PC-3 (cell line): Measurements from ENCODE around the gene NEK1. TPM values are rescaled to one million over a fixed set of nuclear protein-coding genes. Genes with fewer than 3 reads are reported as not detected.
"Not testable (repeated sequence)": the region's sequence is repeated elsewhere in the genome, so short reads cannot be mapped to it uniquely, and the experiment has no call there.

Source experiments
- ATAC-seq: fragments of 200-7000 bp; cut with Tn5 transposase; 2 replicates; pipeline ENCODE4 v1.9.1; 2020; ENCODE audit warnings: mild to moderate bottlenecking, moderate library complexity
- BruUV-seq: library from RNA; stranded (reverse); fragments of 400-500 nt; replicated peaks from 2 replicates; lab custom pipeline; 2021; lab: Mats Ljungman, UMichigan
- CTCF ChIA-PET: fragments of 300-600 bp; sonication (Branson Sonifier 250); formaldehyde crosslinking; loops from one replicate; lab custom pipeline; 2022; ENCODE audit warnings: antibody characterized with exemption; lab: Charles Lee
- POLR2A ChIA-PET: fragments of 300-600 bp; sonication (Branson Sonifier 250); formaldehyde crosslinking; loops from one replicate; lab custom pipeline; 2022; ENCODE audit warnings: antibody characterized with exemption; ENCODE audit not compliant: unreplicated experiment; lab: Charles Lee
- DNase-seq: peaks from one replicate; pipeline ENCODE4 v3.0.0-alpha.2; 2015
- H2AFZ ChIP-seq: fragments of 300-600 bp; sonication (generic); 2 replicates; pipeline ENCODE4 v1.6.0; 2016; ENCODE audit warnings: antibody characterized with exemption, low read length
- H3F3A ChIP-seq: fragments of 300-600 bp; sonication (generic); one replicate; pipeline ENCODE4 v1.6.0; 2017; ENCODE audit warnings: antibody characterized with exemption, low read length, control low read depth, mild to moderate bottlenecking; ENCODE audit not compliant: unreplicated experiment
- H3K27ac ChIP-seq: fragments of 300-600 bp; sonication (generic); 2 replicates; pipeline ENCODE4 v1.5.1; 2016; ENCODE audit warnings: mild to moderate bottlenecking, low read length
- H3K27me3 ChIP-seq: fragments of 300-600 bp; sonication (generic); 2 replicates; pipeline ENCODE4 v1.6.1; 2016; ENCODE audit warnings: low read length, mixed read lengths
- H3K36me3 ChIP-seq: fragments of 300-600 bp; sonication (generic); 2 replicates; pipeline ENCODE4 v1.6.1; 2016; ENCODE audit warnings: low read depth, mixed run types, low read length, mixed read lengths
- H3K4me1 ChIP-seq: fragments of 300-600 bp; sonication (generic); 2 replicates; pipeline ENCODE4 v1.5.1; 2016; ENCODE audit warnings: low read length; ENCODE audit not compliant: insufficient read depth
- H3K4me2 ChIP-seq: fragments of 300-600 bp; sonication (generic); 2 replicates; pipeline ENCODE4 v1.6.0; 2016; ENCODE audit warnings: low read length
- H3K4me3 ChIP-seq: fragments of 300-600 bp; sonication (generic); 2 replicates; pipeline ENCODE4 v1.5.1; 2016; ENCODE audit warnings: mild to moderate bottlenecking, low read length, mixed read lengths
- H3K79me2 ChIP-seq: fragments of 300-600 bp; sonication (generic); 2 replicates; pipeline ENCODE4 v1.6.1; 2017; ENCODE audit warnings: low read length, mixed read lengths
- H3K9ac ChIP-seq: fragments of 300-600 bp; sonication (generic); 2 replicates; pipeline ENCODE4 v1.6.0; 2016; ENCODE audit warnings: mild to moderate bottlenecking, low read length
- H3K9me2 ChIP-seq: fragments of 300-600 bp; sonication (generic); replicated peaks from 2 replicates; pipeline ENCODE4 v1.6.1; 2016; ENCODE audit warnings: mixed run types, low read length, mixed read lengths
- H3K9me3 ChIP-seq: fragments of 300-600 bp; sonication (generic); 2 replicates; pipeline ENCODE4 v1.6.1; 2016; ENCODE audit warnings: low read length, mixed read lengths
- H4K20me1 ChIP-seq: fragments of 300-600 bp; sonication (generic); 2 replicates; pipeline ENCODE4 v1.6.1; 2016; ENCODE audit warnings: low read length, mixed read lengths
- EZH2 ChIP-seq: fragments of 300-600 bp; sonication (generic); IDR thresholded peaks from one replicate; pipeline ENCODE4 v1.6.1; 2017; ENCODE audit warnings: antibody characterized with exemption, mild to moderate bottlenecking, low read length; ENCODE audit not compliant: unreplicated experiment
- EZH2phosphoT487 ChIP-seq: fragments of 300-600 bp; sonication (generic); IDR thresholded peaks from 2 replicates; pipeline ENCODE4 v1.6.1; 2018; ENCODE audit warnings: mild to moderate bottlenecking, antibody characterized with exemption, low read length, borderline replicate concordance
- intact Hi-C: fragments of 100-400 bp; cut with micrococcal nuclease; formaldehyde crosslinking; loops from 2 replicates; pipeline ENCODE4 v1.9.0; 2023
- total RNA-seq: library from RNA; depleted of rRNA; stranded (reverse); fragments of >200 nt; gene quantifications from 2 replicates; pipeline ENCODE4 v1.2.3, GENCODE V29; 2014
- TF ChIP-seq, protein P1 (sequence below): fragments of 300-600 bp; sonication (generic); conservative IDR thresholded peaks from 2 replicates; pipeline ENCODE4 v1.5.1; 2017; ENCODE audit warnings: antibody characterized with exemption, low read depth, mild to moderate bottlenecking, low read length

NEK1 gene
- total RNA-seq, 1 experiment from 2014 or later, result 4.3 TPM

DNA sequence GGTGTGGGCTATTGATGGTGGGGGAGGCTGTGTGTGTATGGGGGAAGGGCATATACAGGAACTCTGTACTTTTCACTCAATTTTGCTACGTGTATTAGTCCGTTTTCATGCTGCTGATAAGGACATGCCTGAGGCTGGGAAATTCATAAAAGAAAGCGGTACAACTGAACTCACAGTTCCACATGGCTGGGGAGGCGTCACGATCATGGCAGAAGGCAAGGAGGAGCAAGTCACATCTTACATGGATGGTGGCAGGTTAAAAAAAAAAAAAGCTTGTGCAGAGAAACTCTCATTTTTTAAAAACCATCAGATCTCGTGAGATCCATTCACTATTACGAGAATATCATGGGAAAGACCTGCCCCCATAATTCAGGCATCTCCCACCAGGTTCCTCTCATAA lies 152.3 kb downstream of the NEK1 start:
- Histone ChIP-seq H2AFZ (no peak overlapping the region), H3K27me3 (no peaks in the 10 kb centered on the region), H3K79me2 (no peaks in the 10 kb centered on the region), H4K20me1 (no peaks in the 10 kb centered on the region), H3K4me1 (no peaks in the 10 kb centered on the region), H3K9me2 (no peaks in the 10 kb centered on the region), H3K9me3 (no peaks in the 10 kb centered on the region), H3K4me3 (no peak overlapping the region), H3K4me2 (no peak overlapping the region), H3F3A (no peaks in the 10 kb centered on the region), H3K27ac (no peak overlapping the region), H3K9ac (no peak overlapping the region), H3K36me3 (no peaks in the 10 kb centered on the region; the same call in 1 of the 2 replicates)
- no TSS peak for BruUV-seq
- ATAC-seq, result no peak
- intact Hi-C loops, result no loop called here
- no peak for TF ChIP-seq EZH2
- TF ChIP-seq, protein P1, sequence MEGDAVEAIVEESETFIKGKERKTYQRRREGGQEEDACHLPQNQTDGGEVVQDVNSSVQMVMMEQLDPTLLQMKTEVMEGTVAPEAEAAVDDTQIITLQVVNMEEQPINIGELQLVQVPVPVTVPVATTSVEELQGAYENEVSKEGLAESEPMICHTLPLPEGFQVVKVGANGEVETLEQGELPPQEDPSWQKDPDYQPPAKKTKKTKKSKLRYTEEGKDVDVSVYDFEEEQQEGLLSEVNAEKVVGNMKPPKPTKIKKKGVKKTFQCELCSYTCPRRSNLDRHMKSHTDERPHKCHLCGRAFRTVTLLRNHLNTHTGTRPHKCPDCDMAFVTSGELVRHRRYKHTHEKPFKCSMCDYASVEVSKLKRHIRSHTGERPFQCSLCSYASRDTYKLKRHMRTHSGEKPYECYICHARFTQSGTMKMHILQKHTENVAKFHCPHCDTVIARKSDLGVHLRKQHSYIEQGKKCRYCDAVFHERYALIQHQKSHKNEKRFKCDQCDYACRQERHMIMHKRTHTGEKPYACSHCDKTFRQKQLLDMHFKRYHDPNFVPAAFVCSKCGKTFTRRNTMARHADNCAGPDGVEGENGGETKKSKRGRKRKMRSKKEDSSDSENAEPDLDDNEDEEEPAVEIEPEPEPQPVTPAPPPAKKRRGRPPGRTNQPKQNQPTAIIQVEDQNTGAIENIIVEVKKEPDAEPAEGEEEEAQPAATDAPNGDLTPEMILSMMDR, result no peak
- TF ChIP-seq EZH2phosphoT487, result no peak
- CTCF ChIA-PET, result no interaction called here
- POLR2A ChIA-PET, result no interaction called here
- no peak for DNase-seq

DNA sequence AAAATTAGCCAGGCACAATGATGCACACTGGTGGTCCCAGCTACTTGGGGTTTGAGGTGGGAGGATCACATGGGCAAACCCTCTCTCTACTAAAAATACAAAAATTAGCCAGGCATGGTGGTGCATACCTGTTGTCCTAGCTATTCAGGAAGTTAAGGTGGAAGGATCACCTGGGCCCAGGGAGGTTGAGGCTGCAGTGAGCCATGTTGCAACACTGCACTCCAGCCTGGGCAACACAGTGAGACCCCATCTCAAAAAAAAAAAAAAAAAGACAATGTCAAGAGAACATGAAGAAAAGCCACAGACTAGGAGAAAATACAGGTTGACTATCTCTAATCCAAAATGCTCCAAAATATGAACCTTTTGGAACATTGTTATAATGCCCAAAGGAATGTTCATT lies 153.8 kb downstream of the NEK1 start:
- H3K4me2 ChIP-seq, result no peak overlapping the region
- no peak overlapping the region for H3K27ac ChIP-seq
- no peaks in the 10 kb centered on the region for H3K27me3 ChIP-seq
- no peak overlapping the region for H3K4me3 ChIP-seq
- no peak for TF ChIP-seq EZH2phosphoT487
- no peaks in the 10 kb centered on the region for H3K79me2 ChIP-seq
- no peaks in the 10 kb centered on the region for H4K20me1 ChIP-seq
- ATAC-seq (no peak), DNase-seq (no peak)
- no peaks in the 10 kb centered on the region for H3K9me2 ChIP-seq
- no peak overlapping the region for H2AFZ ChIP-seq
- no TSS peak for BruUV-seq
- H3K36me3 ChIP-seq, result no peaks in the 10 kb centered on the region; the same call in 1 of the 2 replicates
- intact Hi-C loops, result no loop called here
- no peaks in the 10 kb centered on the region for H3F3A ChIP-seq
- H3K9me3 ChIP-seq, result no peaks in the 10 kb centered on the region
- CTCF ChIA-PET, result no interaction called here
- H3K4me1 ChIP-seq, result no peaks in the 10 kb centered on the region
- H3K9ac ChIP-seq, result no peak overlapping the region
- POLR2A ChIA-PET, result no interaction called here

DNA sequence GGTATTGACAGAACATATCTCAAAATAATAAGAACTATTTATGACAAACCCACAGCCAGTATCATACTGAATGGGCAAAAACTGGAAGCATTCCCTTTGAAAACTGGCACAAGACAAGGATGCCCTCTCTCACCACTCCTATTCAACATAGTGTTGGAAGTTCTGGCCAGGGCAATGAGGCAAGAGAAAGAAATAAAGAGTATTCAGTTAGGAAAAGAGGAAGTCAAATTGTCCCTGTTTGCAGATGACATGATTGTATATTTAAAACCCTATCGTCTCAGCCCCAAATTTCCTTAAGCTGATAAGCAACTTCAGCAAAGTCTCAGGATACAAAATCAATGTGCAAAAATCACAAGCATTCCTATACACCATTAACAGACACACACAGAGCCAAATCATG lies 159.7 kb downstream of the NEK1 start:
- DNase-seq, H3K4me3 ChIP-seq, H3K4me2 ChIP-seq, CTCF ChIA-PET, BruUV-seq, H3K4me1 ChIP-seq, H3K9me2 ChIP-seq, H3K9ac ChIP-seq, H3K36me3 ChIP-seq, H2AFZ ChIP-seq, H4K20me1 ChIP-seq, H3K27ac ChIP-seq, H3K79me2 ChIP-seq, H3K27me3 ChIP-seq, H3F3A ChIP-seq, H3K9me3 ChIP-seq, ATAC-seq, intact Hi-C loops, POLR2A ChIA-PET: not testable (repeated sequence)

- H3K4me2 ChIP-seq, CTCF ChIA-PET, ATAC-seq: not testable (repeated sequence)
Measured at GRCh38 chr4:169448935-169449334, 163.4 kb downstream of the NEK1 start.

More at GRCh38 chr4:169448935-169449334, 163.4 kb downstream of the NEK1 start:
- H3K9me3 ChIP-seq, intact Hi-C loops, H2AFZ ChIP-seq, DNase-seq, H3K79me2 ChIP-seq, H3K4me3 ChIP-seq, POLR2A ChIA-PET, H3F3A ChIP-seq, H4K20me1 ChIP-seq, H3K27ac ChIP-seq, H3K9ac ChIP-seq, BruUV-seq, H3K27me3 ChIP-seq, H3K9me2 ChIP-seq, H3K4me1 ChIP-seq, H3K36me3 ChIP-seq: not testable (repeated sequence)
